PC-3 (cell line): Measurements from ENCODE around the gene TBPL2. TPM values are rescaled to one million over a fixed set of nuclear protein-coding genes. Genes with fewer than 3 reads are reported as not detected.

ENCODE experiments used
- ATAC-seq: fragments of 200-7000 bp; cut with Tn5 transposase; 2 replicates; pipeline ENCODE4 v1.9.1; 2020; ENCODE audit warnings: mild to moderate bottlenecking, moderate library complexity
- BruUV-seq: library from RNA; stranded (reverse); fragments of 400-500 nt; replicated peaks from 2 replicates; lab custom pipeline; 2021; lab: Mats Ljungman, UMichigan
- CTCF ChIA-PET: fragments of 300-600 bp; sonication (Branson Sonifier 250); formaldehyde crosslinking; loops from one replicate; lab custom pipeline; 2022; ENCODE audit warnings: antibody characterized with exemption; lab: Charles Lee
- POLR2A ChIA-PET: fragments of 300-600 bp; sonication (Branson Sonifier 250); formaldehyde crosslinking; loops from one replicate; lab custom pipeline; 2022; ENCODE audit warnings: antibody characterized with exemption; ENCODE audit not compliant: unreplicated experiment; lab: Charles Lee
- DNase-seq: peaks from one replicate; pipeline ENCODE4 v3.0.0-alpha.2; 2015
- H2AFZ ChIP-seq: fragments of 300-600 bp; sonication (generic); 2 replicates; pipeline ENCODE4 v1.6.0; 2016; ENCODE audit warnings: antibody characterized with exemption, low read length
- H3F3A ChIP-seq: fragments of 300-600 bp; sonication (generic); one replicate; pipeline ENCODE4 v1.6.0; 2017; ENCODE audit warnings: antibody characterized with exemption, low read length, control low read depth, mild to moderate bottlenecking; ENCODE audit not compliant: unreplicated experiment
- H3K27ac ChIP-seq: fragments of 300-600 bp; sonication (generic); 2 replicates; pipeline ENCODE4 v1.5.1; 2016; ENCODE audit warnings: mild to moderate bottlenecking, low read length
- H3K27me3 ChIP-seq: fragments of 300-600 bp; sonication (generic); 2 replicates; pipeline ENCODE4 v1.6.1; 2016; ENCODE audit warnings: low read length, mixed read lengths
- H3K36me3 ChIP-seq: fragments of 300-600 bp; sonication (generic); 2 replicates; pipeline ENCODE4 v1.6.1; 2016; ENCODE audit warnings: low read depth, mixed run types, low read length, mixed read lengths
- H3K4me1 ChIP-seq: fragments of 300-600 bp; sonication (generic); 2 replicates; pipeline ENCODE4 v1.5.1; 2016; ENCODE audit warnings: low read length; ENCODE audit not compliant: insufficient read depth
- H3K4me2 ChIP-seq: fragments of 300-600 bp; sonication (generic); 2 replicates; pipeline ENCODE4 v1.6.0; 2016; ENCODE audit warnings: low read length
- H3K4me3 ChIP-seq: fragments of 300-600 bp; sonication (generic); 2 replicates; pipeline ENCODE4 v1.5.1; 2016; ENCODE audit warnings: mild to moderate bottlenecking, low read length, mixed read lengths
- H3K79me2 ChIP-seq: fragments of 300-600 bp; sonication (generic); 2 replicates; pipeline ENCODE4 v1.6.1; 2017; ENCODE audit warnings: low read length, mixed read lengths
- H3K9ac ChIP-seq: fragments of 300-600 bp; sonication (generic); 2 replicates; pipeline ENCODE4 v1.6.0; 2016; ENCODE audit warnings: mild to moderate bottlenecking, low read length
- H3K9me2 ChIP-seq: fragments of 300-600 bp; sonication (generic); replicated peaks from 2 replicates; pipeline ENCODE4 v1.6.1; 2016; ENCODE audit warnings: mixed run types, low read length, mixed read lengths
- H3K9me3 ChIP-seq: fragments of 300-600 bp; sonication (generic); 2 replicates; pipeline ENCODE4 v1.6.1; 2016; ENCODE audit warnings: low read length, mixed read lengths
- H4K20me1 ChIP-seq: fragments of 300-600 bp; sonication (generic); 2 replicates; pipeline ENCODE4 v1.6.1; 2016; ENCODE audit warnings: low read length, mixed read lengths
- EZH2 ChIP-seq: fragments of 300-600 bp; sonication (generic); IDR thresholded peaks from one replicate; pipeline ENCODE4 v1.6.1; 2017; ENCODE audit warnings: antibody characterized with exemption, mild to moderate bottlenecking, low read length; ENCODE audit not compliant: unreplicated experiment
- EZH2phosphoT487 ChIP-seq: fragments of 300-600 bp; sonication (generic); IDR thresholded peaks from 2 replicates; pipeline ENCODE4 v1.6.1; 2018; ENCODE audit warnings: mild to moderate bottlenecking, antibody characterized with exemption, low read length, borderline replicate concordance
- intact Hi-C: fragments of 100-400 bp; cut with micrococcal nuclease; formaldehyde crosslinking; loops from 2 replicates; pipeline ENCODE4 v1.9.0; 2023
- total RNA-seq: library from RNA; depleted of rRNA; stranded (reverse); fragments of >200 nt; gene quantifications from 2 replicates; pipeline ENCODE4 v1.2.3, GENCODE V29; 2014
- TF ChIP-seq, protein P1 (sequence below): fragments of 300-600 bp; sonication (generic); conservative IDR thresholded peaks from 2 replicates; pipeline ENCODE4 v1.5.1; 2017; ENCODE audit warnings: antibody characterized with exemption, low read depth, mild to moderate bottlenecking, low read length

TBPL2 gene
- total RNA-seq, 1 experiment from 2014 or later = not detected

DNA sequence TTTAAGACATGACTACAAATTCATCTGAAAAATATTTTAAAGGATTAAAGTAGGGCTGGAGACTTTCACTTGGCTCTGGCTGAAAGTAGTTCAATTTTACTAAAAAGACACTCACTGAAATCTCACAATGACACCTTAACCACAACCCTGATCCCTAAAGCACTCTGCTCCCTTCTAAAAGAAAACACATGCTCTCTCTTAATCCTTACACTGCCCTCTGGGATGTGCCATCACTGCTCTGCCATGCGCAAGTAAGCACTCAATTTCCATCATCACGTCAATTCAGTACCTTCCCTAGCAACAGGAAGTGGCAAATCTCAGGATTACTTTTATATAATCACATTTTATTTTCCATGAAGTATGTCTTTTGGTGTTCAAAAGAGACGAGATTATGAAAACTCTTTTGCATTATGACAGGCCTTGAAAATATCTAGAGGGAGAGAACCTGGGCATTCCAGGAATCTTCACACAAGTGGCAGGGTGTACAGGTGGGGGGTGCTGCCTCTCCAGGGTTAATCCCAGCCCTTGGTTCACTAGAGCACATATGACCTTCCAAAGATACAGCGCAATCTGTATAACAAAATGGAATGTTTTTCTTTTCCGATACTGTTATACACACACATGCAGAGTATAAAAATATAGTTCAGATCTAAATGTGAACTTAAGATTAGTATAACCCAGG is 36.1 kb downstream of the TBPL2 start:
- Histone ChIP-seq H4K20me1 (peaks cover 8% of the 10 kb centered on the region; the same call in 1 of the 2 replicates), H3K27me3 (no peaks in the 10 kb centered on the region), H3K79me2 (peaks cover 86% of the 10 kb centered on the region), H3K4me1 (peaks cover 11% of the 10 kb centered on the region), H3K27ac (no peak overlapping the region), H3K4me3 (no peak overlapping the region), H3K4me2 (no peak overlapping the region), H3K9ac (no peak overlapping the region), H3K9me2 (no peaks in the 10 kb centered on the region), H3K9me3 (no peaks in the 10 kb centered on the region), H2AFZ (no peak overlapping the region), H3F3A (no peaks in the 10 kb centered on the region), H3K36me3 (no peaks in the 10 kb centered on the region)
- TF ChIP-seq EZH2 (no peak), EZH2phosphoT487 (no peak)
- TF ChIP-seq, protein P1, sequence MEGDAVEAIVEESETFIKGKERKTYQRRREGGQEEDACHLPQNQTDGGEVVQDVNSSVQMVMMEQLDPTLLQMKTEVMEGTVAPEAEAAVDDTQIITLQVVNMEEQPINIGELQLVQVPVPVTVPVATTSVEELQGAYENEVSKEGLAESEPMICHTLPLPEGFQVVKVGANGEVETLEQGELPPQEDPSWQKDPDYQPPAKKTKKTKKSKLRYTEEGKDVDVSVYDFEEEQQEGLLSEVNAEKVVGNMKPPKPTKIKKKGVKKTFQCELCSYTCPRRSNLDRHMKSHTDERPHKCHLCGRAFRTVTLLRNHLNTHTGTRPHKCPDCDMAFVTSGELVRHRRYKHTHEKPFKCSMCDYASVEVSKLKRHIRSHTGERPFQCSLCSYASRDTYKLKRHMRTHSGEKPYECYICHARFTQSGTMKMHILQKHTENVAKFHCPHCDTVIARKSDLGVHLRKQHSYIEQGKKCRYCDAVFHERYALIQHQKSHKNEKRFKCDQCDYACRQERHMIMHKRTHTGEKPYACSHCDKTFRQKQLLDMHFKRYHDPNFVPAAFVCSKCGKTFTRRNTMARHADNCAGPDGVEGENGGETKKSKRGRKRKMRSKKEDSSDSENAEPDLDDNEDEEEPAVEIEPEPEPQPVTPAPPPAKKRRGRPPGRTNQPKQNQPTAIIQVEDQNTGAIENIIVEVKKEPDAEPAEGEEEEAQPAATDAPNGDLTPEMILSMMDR = no peak
- POLR2A ChIA-PET = no interaction called here
- intact Hi-C loops = no loop called here
- no peak for DNase-seq
- CTCF ChIA-PET = no interaction called here
- ATAC-seq = no peak
- no TSS peak for BruUV-seq

DNA sequence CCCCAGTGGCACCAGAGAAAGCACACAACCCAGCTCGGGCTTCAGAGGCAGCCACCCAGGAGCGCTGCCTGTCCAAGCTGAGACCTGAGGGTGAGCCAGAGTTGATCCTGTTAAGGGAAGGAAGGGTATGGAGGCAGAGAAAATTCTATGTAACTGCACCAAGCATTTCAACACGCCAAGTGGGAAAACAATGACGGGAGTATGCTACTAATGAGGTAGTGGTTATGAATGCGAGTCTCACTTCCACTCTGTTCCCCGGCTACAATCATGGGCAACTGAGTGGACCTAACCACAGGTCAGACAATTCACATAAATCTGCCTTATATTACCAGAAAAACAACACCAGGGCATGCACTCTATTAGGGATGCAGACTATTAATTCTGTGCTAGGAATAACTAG is 38.7 kb downstream of the TBPL2 start:
- Histone ChIP-seq H3K27me3 (no peaks in the 10 kb centered on the region), H2AFZ (no peak overlapping the region), H3K9ac (no peak overlapping the region), H3K4me3 (no peak overlapping the region), H3K4me2 (no peak overlapping the region), H3K9me3 (no peaks in the 10 kb centered on the region), H4K20me1 (peaks cover 10% of the 10 kb centered on the region; the same call in 1 of the 2 replicates), H3F3A (no peaks in the 10 kb centered on the region), H3K4me1 (peaks cover 23% of the 10 kb centered on the region), H3K9me2 (no peaks in the 10 kb centered on the region), H3K27ac (no peak overlapping the region), H3K36me3 (no peaks in the 10 kb centered on the region; the same call in 1 of the 2 replicates), H3K79me2 (peaks cover 84% of the 10 kb centered on the region)
- ChIA-PET CTCF (no interaction called here), POLR2A (no interaction called here)
- no peak for DNase-seq
- no peak for ATAC-seq
- no peak for TF ChIP-seq EZH2
- TF ChIP-seq, protein P1 = no peak
- TF ChIP-seq EZH2phosphoT487 = no peak
- intact Hi-C loops = no loop called here
- BruUV-seq = no TSS peak

DNA sequence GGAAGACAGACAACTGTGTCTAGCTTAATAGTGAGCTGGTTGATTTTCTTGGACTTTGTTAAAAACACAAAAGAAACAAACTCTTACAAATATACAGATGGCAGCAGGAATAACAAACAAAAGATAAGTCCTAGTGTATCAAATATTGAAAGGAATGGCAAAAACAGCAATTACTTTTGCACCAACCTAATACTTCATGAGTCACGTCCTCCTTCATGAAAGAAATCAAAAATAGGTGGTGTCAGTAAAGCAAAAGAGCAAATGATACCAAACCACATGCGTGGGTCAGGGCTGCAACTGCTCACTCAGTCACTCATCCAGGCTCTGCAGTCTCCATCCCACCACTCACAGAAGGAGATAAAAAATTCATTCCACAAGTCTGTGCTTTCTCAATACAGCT is 40.6 kb downstream of the TBPL2 start:
- POLR2A ChIA-PET = no interaction called here
- intact Hi-C loops = loop anchor here (1.0 to 2.0 kb wide), 2 partner anchors 12 to 31 kb away; no protein-coding TSS in a partner anchor

More for the DNA sequence above, 40.6 kb downstream of the TBPL2 start:
- BruUV-seq = no TSS peak
- Histone ChIP-seq H3K9me3 (no peaks in the 10 kb centered on the region), H3K27ac (peak overlapping the region; percentile 26), H3K9me2 (no peaks in the 10 kb centered on the region), H3K27me3 (no peaks in the 10 kb centered on the region), H3K4me3 (no peak overlapping the region), H3K9ac (no peak overlapping the region), H3K4me2 (0 out of 2 replicates have a peak overlapping the region, but pooled peaks have one; percentile 1), H3K4me1 (peaks cover 23% of the 10 kb centered on the region), H3F3A (no peaks in the 10 kb centered on the region), H4K20me1 (peaks cover 6% of the 10 kb centered on the region; the same call in 1 of the 2 replicates), H3K79me2 (peaks cover 66% of the 10 kb centered on the region), H2AFZ (no peak overlapping the region), H3K36me3 (peaks cover 5% of the 10 kb centered on the region; the same call in 1 of the 2 replicates)
- TF ChIP-seq, protein P1 = no peak
- TF ChIP-seq EZH2phosphoT487 (no peak), EZH2 (no peak)
- peak; percentile 52 for DNase-seq
- CTCF ChIA-PET = no interaction called here
- ATAC-seq = peak; percentile 35
